ENCODE results near the gene CNOT3. TPM values are rescaled to one million over a fixed set of nuclear protein-coding genes. Genes with fewer than 3 reads are reported as not detected.

The CNOT3 gene
- total RNA-seq, 2 experiments from 2014 or later = 26.7 to 28.7 TPM

DNA sequence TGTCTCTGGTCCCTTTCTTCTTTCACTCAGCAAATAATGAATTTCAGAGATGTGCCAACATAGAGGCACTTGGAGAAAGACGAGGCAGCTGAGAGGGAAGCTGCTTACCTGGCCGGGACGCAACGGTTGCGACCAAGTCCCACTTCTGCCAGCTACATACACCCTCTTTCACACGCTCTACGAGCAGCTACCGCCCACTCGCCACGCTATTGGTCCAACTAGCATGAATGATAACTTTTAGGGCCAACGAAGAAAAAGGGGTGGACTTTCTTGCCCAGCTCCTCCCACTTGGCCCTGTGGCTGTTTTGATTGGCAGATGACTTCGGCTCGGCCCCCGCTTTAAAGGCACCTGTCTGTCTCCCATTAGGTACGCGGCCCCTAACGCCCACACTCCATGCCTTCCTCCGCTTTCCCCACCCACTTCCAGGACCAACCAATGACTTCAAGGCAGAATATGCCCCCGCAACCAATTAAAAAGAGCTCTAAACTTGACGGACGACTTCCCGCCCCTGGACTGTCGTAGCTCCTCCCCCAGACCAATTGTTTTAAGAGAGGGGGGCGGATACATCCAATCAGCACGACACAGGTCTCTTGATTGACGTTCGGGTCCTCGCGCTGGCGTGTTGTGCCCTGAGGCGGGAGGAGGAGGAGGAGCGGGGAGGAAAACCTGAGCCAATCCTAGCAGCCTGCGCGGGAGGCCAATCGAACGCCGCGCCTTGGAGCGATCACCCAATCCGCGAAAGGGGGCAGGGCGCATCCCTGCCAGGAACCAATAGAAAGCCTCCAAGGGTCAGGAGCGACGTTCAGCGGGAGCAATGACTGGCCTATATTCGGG, 481 bp upstream of the CNOT3 start:
- H3K36me3 ChIP-seq (ENCODE audit: insufficient read depth, low read length) = peaks cover 26% of the 10 kb centered on the region
- H3K27me3 ChIP-seq (ENCODE audit: control insufficient read depth in 1 of 2, insufficient read depth in 2 of 2, low read length in 2 of 2) = no peaks in the 10 kb centered on the region
- ATAC-seq (ENCODE audit: poor library complexity) = peak; percentile 78
- H3K27me3 Mint-ChIP-seq = no peaks in the 10 kb centered on the region
- H3K9me3 ChIP-seq (ENCODE audit: control insufficient read depth in 1 of 2, insufficient read depth in 1 of 2, low read length in 2 of 2) = peaks cover 0 to 7% of the 10 kb centered on the region in 2 experiments
- peak overlapping the region; percentile 82 to 92 for H3K27ac ChIP-seq (ENCODE audit: low read depth in 1 of 2, low read length in 2 of 2)
- ChIA-PET POLR2A (interaction anchor here (0.6 to 6.0 kb wide), 32 partner anchors 10 to 1984 kb away, joined by 3 to 151 read pairs (median 6); partner anchors contain the start of genes HSPBP1, LENG1, LENG8 and LENG9), CTCF (interaction anchor here (0.5 to 3.0 kb wide), 7 partner anchors 22 to 344 kb away, joined by 3 to 15 read pairs (median 4); partner anchors contain the start of genes LENG1, MBOAT7, PRPF31 and TFPT)
- H3K4me1 Mint-ChIP-seq (ENCODE audit: low read depth) = peaks cover 46% of the 10 kb centered on the region
- H3K27ac Mint-ChIP-seq = peak overlapping the region; percentile 79
- no peaks in the 10 kb centered on the region for H3K9me3 Mint-ChIP-seq
- peak overlapping the region; percentile 69 for H3K4me3 ChIP-seq (ENCODE audit: low read length)
- H3K36me3 Mint-ChIP-seq (ENCODE audit: low read depth) = peaks cover 22% of the 10 kb centered on the region
- H3K4me1 ChIP-seq (ENCODE audit: insufficient read depth, low read length) = peaks cover 48% of the 10 kb centered on the region
- DNase-seq = peak; percentile 97 to 100 (median 98)
- H3K4me3 Mint-ChIP-seq = peak overlapping the region; percentile 82
- intact Hi-C loops (cut with DNase I, micrococcal nuclease) = loop anchor here (1.0 to 5.0 kb wide), 4 partner anchors 22 to 53 kb away; partner anchors contain the start of genes PRPF31 (in 2 of the 2), TFPT (in 2 of the 2), LENG1 (in 1 of the 2) and NDUFA3 (in 1 of the 2)
- TF ChIP-seq, protein P1, sequence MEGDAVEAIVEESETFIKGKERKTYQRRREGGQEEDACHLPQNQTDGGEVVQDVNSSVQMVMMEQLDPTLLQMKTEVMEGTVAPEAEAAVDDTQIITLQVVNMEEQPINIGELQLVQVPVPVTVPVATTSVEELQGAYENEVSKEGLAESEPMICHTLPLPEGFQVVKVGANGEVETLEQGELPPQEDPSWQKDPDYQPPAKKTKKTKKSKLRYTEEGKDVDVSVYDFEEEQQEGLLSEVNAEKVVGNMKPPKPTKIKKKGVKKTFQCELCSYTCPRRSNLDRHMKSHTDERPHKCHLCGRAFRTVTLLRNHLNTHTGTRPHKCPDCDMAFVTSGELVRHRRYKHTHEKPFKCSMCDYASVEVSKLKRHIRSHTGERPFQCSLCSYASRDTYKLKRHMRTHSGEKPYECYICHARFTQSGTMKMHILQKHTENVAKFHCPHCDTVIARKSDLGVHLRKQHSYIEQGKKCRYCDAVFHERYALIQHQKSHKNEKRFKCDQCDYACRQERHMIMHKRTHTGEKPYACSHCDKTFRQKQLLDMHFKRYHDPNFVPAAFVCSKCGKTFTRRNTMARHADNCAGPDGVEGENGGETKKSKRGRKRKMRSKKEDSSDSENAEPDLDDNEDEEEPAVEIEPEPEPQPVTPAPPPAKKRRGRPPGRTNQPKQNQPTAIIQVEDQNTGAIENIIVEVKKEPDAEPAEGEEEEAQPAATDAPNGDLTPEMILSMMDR (IDR thresholded peaks at IDR 0.05) = no peak

DNA sequence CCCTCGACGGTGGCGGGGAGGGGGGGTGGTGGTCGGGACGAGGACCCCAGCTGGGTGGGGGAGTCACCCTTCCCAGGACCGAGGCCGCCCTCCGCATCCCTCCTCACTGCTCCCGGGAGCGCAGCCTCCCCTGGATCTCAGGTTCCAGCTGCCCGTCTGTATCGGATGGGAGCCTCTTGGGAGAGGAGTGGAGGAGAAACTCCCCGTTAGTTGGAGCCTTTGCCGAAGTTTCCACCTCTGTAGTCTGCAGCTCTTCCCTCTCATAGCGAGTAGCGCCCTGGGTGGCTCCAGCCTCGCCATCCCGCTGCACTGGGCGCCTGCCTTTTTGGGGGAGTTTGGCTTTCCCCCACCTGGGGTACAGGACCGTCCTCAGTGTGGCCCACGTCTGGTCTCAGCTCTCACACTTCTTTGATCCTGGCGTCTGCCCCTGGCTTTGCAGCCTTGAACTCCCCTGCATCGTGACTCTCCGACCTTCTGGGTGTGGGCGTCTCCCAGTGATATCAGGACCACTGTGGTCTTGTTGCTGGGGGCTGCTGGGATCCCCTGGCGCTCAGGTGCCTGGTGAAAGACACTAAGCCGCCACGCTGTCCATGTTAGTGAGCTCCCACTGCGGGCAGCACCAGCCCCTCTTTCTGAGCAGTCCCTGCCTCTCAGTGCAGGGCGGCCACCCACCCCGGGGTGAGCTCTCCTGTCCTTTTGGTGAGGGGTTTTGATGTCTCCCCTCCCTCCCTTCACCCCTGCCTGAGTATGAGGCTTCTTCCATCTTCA, 1.1 kb downstream of the CNOT3 start:
- Mint-ChIP-seq H3K4me1 (ENCODE audit: low read depth) (peaks cover 48% of the 10 kb centered on the region), H3K4me3 (peak overlapping the region; percentile 92), H3K36me3 (ENCODE audit: low read depth) (peaks cover 38% of the 10 kb centered on the region), H3K27me3 (no peaks in the 10 kb centered on the region), H3K27ac (peak overlapping the region; percentile 79), H3K9me3 (no peaks in the 10 kb centered on the region)
- Histone ChIP-seq H3K4me3 (ENCODE audit: low read length) (peak overlapping the region; percentile 69), H3K27me3 (ENCODE audit: control insufficient read depth in 1 of 2, insufficient read depth in 2 of 2, low read length in 2 of 2) (no peaks in the 10 kb centered on the region), H3K9me3 (ENCODE audit: control insufficient read depth in 1 of 2, insufficient read depth in 1 of 2, low read length in 2 of 2) (peaks cover 0 to 2% of the 10 kb centered on the region in 2 experiments), H3K36me3 (ENCODE audit: insufficient read depth, low read length) (peaks cover 42% of the 10 kb centered on the region), H3K4me1 (ENCODE audit: insufficient read depth, low read length) (peaks cover 44% of the 10 kb centered on the region), H3K27ac (ENCODE audit: low read depth in 1 of 2, low read length in 2 of 2) (peak overlapping the region; percentile 52 to 92)
- CTCF ChIA-PET = interaction anchor here (3.0 kb wide), 1 partner anchor 21 kb away, joined by 15 read pairs; the partner anchor contains the start of gene LENG1
- POLR2A ChIA-PET = interaction anchor here (0.8 to 6.0 kb wide), 6 partner anchors 9 to 1516 kb away, joined by 3 to 151 read pairs (median 67); partner anchors contain the start of genes LENG1, MBOAT7, PRPF31 and TFPT
- no peak for ATAC-seq (ENCODE audit: poor library complexity)
- intact Hi-C loops (cut with DNase I, micrococcal nuclease) = loop anchor here in 1 of 2 experiments (1.0 to 5.0 kb wide), 2 partner anchors 19 to 36 kb away; partner anchors contain the start of genes NDUFA3 and OSCAR
- TF ChIP-seq, protein P1 (IDR thresholded peaks at IDR 0.05) = no peak
- peak in 2 of 14 experiments; percentile 16 to 32 for DNase-seq

DNA sequence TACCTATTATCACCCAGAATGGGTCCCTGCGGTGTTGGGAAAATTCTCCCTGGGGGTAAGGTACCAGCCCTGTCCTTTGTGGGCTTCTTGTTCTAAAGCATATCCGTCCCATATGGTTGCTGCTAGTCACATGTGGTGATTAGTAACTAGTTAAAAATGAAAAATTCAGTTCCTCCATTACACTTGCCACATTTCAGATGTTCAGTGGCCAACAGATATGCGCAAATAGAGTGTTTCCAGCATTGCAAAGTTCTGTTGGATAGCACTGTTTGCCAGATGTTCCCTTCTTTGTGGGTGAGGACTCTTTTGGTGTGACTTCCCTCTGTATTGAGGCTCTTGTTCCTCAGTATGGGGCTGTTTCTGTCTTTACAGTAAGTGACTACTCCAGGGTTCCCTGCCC, 3.8 kb downstream of the CNOT3 start:
- peaks cover 37% of the 10 kb centered on the region for H3K4me1 ChIP-seq (ENCODE audit: insufficient read depth, low read length)
- POLR2A ChIA-PET = interaction anchor here (1.0 to 2.0 kb wide), 2 partner anchors 18 to 48 kb away, joined by 4 to 6 read pairs; partner anchors contain the start of genes LENG1 and MBOAT7
- H3K36me3 ChIP-seq (ENCODE audit: insufficient read depth, low read length) = peaks cover 68% of the 10 kb centered on the region
- no peak overlapping the region for H3K4me3 Mint-ChIP-seq
- no peaks in the 10 kb centered on the region for H3K9me3 Mint-ChIP-seq
- H3K27me3 Mint-ChIP-seq = no peaks in the 10 kb centered on the region
- CTCF ChIA-PET = no interaction called here
- intact Hi-C loops (cut with DNase I, micrococcal nuclease) = no loop called here
- H3K36me3 Mint-ChIP-seq (ENCODE audit: low read depth) = peaks cover 61% of the 10 kb centered on the region
- no peaks in the 10 kb centered on the region for H3K27me3 ChIP-seq (ENCODE audit: control insufficient read depth in 1 of 2, insufficient read depth in 2 of 2, low read length in 2 of 2)
- ATAC-seq (ENCODE audit: poor library complexity) (no peak), DNase-seq (no peak)
- H3K27ac ChIP-seq (ENCODE audit: low read depth in 1 of 2, low read length in 2 of 2) = no peak overlapping the region
- peaks cover 42% of the 10 kb centered on the region for H3K4me1 Mint-ChIP-seq (ENCODE audit: low read depth)
- TF ChIP-seq, protein P1 (IDR thresholded peaks at IDR 0.05) = no peak
- no peak overlapping the region for H3K4me3 ChIP-seq (ENCODE audit: low read length)
- H3K27ac Mint-ChIP-seq = no peak overlapping the region
- no peaks in the 10 kb centered on the region for H3K9me3 ChIP-seq (ENCODE audit: control insufficient read depth in 1 of 2, insufficient read depth in 1 of 2, low read length in 2 of 2)
